IPS-NIHi7 (cell line): ENCODE data around the gene IFI44.

Experiments
- DNase-seq: peaks from one replicate; pipeline ENCODE4 v3.0.0; 2012; ENCODE audit warnings: mixed read lengths; ENCODE audit errors: extremely low spot score

IFI44 gene

DNA sequence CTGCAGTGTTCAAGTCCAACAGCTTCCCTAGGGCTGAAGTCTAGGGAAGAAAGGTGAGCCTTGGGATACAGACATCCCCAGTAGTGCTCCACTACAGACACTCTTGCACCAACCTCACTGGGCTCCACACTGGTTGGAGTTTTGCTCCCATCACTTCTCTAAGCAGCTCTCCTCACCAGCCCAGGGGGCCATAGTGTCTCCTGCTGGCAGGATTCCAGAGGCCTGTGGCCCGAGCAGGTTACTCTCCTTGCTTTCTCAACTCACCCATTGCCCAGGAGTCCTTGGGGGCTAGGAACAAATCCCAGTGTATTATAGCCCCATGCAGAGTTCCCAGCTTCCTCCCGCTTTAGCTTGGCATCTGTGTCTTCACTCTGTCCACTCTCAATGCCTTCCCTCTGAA lies 52.8 kb downstream of the IFI44 start:
- DNase-seq = no peak

GRCh38 chr1:78703806-78704205 lies 54.2 kb downstream of the IFI44 start:
- no peak for DNase-seq

DNA sequence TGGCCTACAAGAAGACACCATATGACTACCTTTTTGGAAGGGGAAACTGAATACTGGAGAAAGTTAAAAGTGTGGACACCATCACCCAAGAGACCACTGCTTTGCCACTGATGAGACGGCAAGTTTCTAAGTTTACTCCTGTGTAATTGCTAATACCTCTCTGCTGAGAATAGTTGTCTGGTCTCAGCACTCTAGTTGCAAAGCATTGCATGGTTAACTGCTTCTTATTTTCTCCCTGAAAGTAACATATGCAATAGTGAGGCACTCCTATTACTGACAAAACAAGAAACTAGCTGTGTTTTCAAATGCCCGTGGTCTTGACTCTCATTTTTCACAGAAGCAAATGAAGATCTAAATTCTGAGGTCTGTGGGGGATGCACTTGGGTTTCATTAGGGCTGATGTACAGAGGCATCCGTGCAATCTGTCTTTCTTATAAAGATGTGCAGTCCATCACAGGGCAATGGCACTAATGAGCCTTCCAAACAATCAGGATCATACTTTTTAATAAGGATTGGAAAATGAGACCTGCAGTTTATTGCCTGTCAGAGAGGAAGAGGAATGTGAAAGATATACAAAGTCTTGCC lies 62.9 kb downstream of the IFI44 start:
- no peak for DNase-seq

DNA sequence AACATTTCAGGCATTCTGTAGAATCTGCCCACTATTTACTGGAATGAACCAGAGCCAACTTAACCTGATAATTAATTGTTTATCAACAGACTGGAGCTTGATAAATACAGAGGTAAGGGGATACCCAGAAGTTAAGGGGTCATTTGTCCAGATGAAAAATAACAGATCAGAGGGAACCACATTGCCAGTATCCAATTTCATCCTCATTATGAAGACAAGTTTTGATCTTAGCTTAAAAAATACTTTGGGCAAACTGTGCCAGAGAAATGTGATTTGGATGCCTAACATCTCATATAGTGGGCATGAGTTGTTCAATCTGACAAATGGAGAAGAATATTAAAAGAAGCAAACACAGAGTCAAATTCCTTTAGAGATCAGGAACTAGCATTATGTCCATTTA lies 63.7 kb downstream of the IFI44 start:
- no peak for DNase-seq
